ENCODE measurements around the gene APLP2. TPM values are rescaled to one million over a fixed set of nuclear protein-coding genes. Genes with fewer than 3 reads are reported as not detected.

Gene APLP2
- total and polyA plus RNA-seq, 2 of the 13 experiments (the other 11 are each of a cell fraction or from before 2014, with no cell fraction given): 315 to 594 TPM

GRCh38 chr11:130129922-130130321 is 60.2 kb downstream of the APLP2 start (continued):
- TF ChIP-seq ZNF430 (CRISPR knock-in tag; IDR thresholded peaks at IDR 0.05): no peak
- TF ChIP-seq HDAC2 (CRISPR knock-in tag; IDR thresholded peaks at IDR 0.05): 0 out of 2 replicates have a peak, but pooled peaks have one; percentile 41
- TF ChIP-seq ASH2L (IDR thresholded peaks at IDR 0.05; ENCODE audit: insufficient read length, low read depth, low read length): no peak
- no peak; a peak in 1 of 4 replicates for TF ChIP-seq EP300 (IDR thresholded peaks at IDR 0.05; ENCODE audit: low read depth in 2 of 2, low read length in 2 of 2)
- no peak for TF ChIP-seq EP300 (CRISPR knock-in tag; IDR thresholded peaks at IDR 0.05; ENCODE audit: borderline replicate concordance)
- no peak for TF ChIP-seq CEBPZ (IDR thresholded peaks at IDR 0.05; ENCODE audit: low read length)
- no peak for TF ChIP-seq RFX1 (IDR thresholded peaks at IDR 0.05)
- TF ChIP-seq FOXJ3 (CRISPR knock-in tag; IDR thresholded peaks at IDR 0.05; ENCODE audit: borderline replicate concordance): peak; percentile 51; the same call in 1 of the 2 replicates
- no peak for TF ChIP-seq ZNF235 (CRISPR knock-in tag; IDR thresholded peaks at IDR 0.05; ENCODE audit: borderline replicate concordance)
- TF ChIP-seq ZNF451 (CRISPR knock-in tag; IDR thresholded peaks at IDR 0.05): no peak
- no peak for TF ChIP-seq ZNF17 (CRISPR knock-in tag; IDR thresholded peaks at IDR 0.05)
- TF ChIP-seq MXD4 (CRISPR knock-in tag; IDR thresholded peaks at IDR 0.05): no peak
- peak; percentile 42; the same call in 1 of the 2 replicates for TF ChIP-seq PITX1 (CRISPR knock-in tag; IDR thresholded peaks at IDR 0.05)
- TF ChIP-seq, protein P1, sequence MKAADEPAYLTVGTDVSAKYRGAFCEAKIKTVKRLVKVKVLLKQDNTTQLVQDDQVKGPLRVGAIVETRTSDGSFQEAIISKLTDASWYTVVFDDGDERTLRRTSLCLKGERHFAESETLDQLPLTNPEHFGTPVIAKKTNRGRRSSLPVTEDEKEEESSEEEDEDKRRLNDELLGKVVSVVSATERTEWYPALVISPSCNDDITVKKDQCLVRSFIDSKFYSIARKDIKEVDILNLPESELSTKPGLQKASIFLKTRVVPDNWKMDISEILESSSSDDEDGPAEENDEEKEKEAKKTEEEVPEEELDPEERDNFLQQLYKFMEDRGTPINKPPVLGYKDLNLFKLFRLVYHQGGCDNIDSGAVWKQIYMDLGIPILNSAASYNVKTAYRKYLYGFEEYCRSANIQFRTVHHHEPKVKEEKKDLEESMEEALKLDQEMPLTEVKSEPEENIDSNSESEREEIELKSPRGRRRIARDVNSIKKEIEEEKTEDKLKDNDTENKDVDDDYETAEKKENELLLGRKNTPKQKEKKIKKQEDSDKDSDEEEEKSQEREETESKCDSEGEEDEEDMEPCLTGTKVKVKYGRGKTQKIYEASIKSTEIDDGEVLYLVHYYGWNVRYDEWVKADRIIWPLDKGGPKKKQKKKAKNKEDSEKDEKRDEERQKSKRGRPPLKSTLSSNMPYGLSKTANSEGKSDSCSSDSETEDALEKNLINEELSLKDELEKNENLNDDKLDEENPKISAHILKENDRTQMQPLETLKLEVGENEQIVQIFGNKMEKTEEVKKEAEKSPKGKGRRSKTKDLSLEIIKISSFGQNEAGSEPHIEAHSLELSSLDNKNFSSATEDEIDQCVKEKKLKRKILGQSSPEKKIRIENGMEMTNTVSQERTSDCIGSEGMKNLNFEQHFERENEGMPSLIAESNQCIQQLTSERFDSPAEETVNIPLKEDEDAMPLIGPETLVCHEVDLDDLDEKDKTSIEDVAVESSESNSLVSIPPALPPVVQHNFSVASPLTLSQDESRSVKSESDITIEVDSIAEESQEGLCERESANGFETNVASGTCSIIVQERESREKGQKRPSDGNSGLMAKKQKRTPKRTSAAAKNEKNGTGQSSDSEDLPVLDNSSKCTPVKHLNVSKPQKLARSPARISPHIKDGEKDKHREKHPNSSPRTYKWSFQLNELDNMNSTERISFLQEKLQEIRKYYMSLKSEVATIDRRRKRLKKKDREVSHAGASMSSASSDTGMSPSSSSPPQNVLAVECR (CRISPR knock-in tag; IDR thresholded peaks at IDR 0.05; ENCODE audit: borderline replicate concordance): peak; percentile 44; the same call in 1 of the 2 replicates
- no peak for TF ChIP-seq ZNF263 (CRISPR knock-in tag; IDR thresholded peaks at IDR 0.05)
- TF ChIP-seq ZNF180 (CRISPR knock-in tag; IDR thresholded peaks at IDR 0.05; ENCODE audit: borderline replicate concordance, low read depth): no peak
- no peak for TF ChIP-seq ZNF567 (CRISPR knock-in tag; IDR thresholded peaks at IDR 0.05; ENCODE audit: borderline replicate concordance)
- no peak for TF ChIP-seq ZNF644 (CRISPR knock-in tag; IDR thresholded peaks at IDR 0.05; ENCODE audit: low read depth)
- no peak for TF ChIP-seq KMT2B (CRISPR knock-in tag; IDR thresholded peaks at IDR 0.05)
- TF ChIP-seq ZNF605 (CRISPR knock-in tag; IDR thresholded peaks at IDR 0.05): no peak
- peak; percentile 78 for TF ChIP-seq HNF4A (CRISPR knock-in tag; IDR thresholded peaks at IDR 0.05)
- TF ChIP-seq ZNF784 (CRISPR knock-in tag; IDR thresholded peaks at IDR 0.05; ENCODE audit: borderline replicate concordance): no peak
- TF ChIP-seq TBX2 (CRISPR knock-in tag; IDR thresholded peaks at IDR 0.05; ENCODE audit: borderline replicate concordance): no peak
- TF ChIP-seq MED13 (CRISPR knock-in tag; IDR thresholded peaks at IDR 0.05): no peak
- no peak for TF ChIP-seq POLR2A (IDR thresholded peaks at IDR 0.05; ENCODE audit: insufficient read depth in 1 of 2, low read depth in 2 of 2, low read length in 2 of 2)
- no peak for TF ChIP-seq ZBTB42 (CRISPR knock-in tag; IDR thresholded peaks at IDR 0.05)

All from HepG2 (cell line).